Right renal pelvis (tissue), 4 donors: Measurements from ENCODE around the gene PRDX4. TPM values are rescaled to one million over a fixed set of nuclear protein-coding genes. Genes with fewer than 3 reads are reported as not detected.
"Not testable (repeated sequence)": the region's sequence is repeated elsewhere in the genome, so short reads cannot be mapped to it uniquely, and the experiment has no call there.

Source experiments
- DNase-seq, 4 donors: peaks; one replicate each; pipeline ENCODE4 v3.0.0-alpha.2; 2013; ENCODE audit warnings: low read depth in 4 of 4, low spot score in 3 of 4, missing footprints in 1 of 4
- polyA plus RNA-seq, 4 donors: library from polyadenylated mRNA; unstranded; fragments of 120-200 nt; gene quantifications; one replicate each; pipeline ENCODE4 v1.2.1, GENCODE V29; 2013; ENCODE audit not compliant: insufficient read length in 4 of 4

PRDX4 gene
- polyA plus RNA-seq, 4 donors = 108 to 118 (median 113) TPM

- DNase-seq = no peak
Observed at GRCh38 chrX:23670528-23670927, 3.2 kb downstream of the PRDX4 start.

GRCh38 chrX:23673108-23673507, 5.8 kb downstream of the PRDX4 start:
- no peak for DNase-seq

- not testable (repeated sequence) for DNase-seq
Observed at GRCh38 chrX:23676486-23676885, 9.2 kb downstream of the PRDX4 start.

GRCh38 chrX:23692166-23692565, 24.9 kb downstream of the PRDX4 start:
- DNase-seq = no peak

- peak; percentile 19 to 23 (median 20) for DNase-seq
Observed at GRCh38 chrX:23694606-23695005, 27.3 kb downstream of the PRDX4 start.

GRCh38 chrX:23699636-23700194, 32.4 kb downstream of the PRDX4 start:
- no peak for DNase-seq

GRCh38 chrX:23704673-23705206, 37.4 kb downstream of the PRDX4 start:
- no peak for DNase-seq

- DNase-seq = no peak
Observed at GRCh38 chrX:23705235-23705634, 37.9 kb downstream of the PRDX4 start.

- no peak for DNase-seq
Observed at GRCh38 chrX:23720117-23720677, 52.9 kb downstream of the PRDX4 start.

- no peak for DNase-seq
Observed at GRCh38 chrX:23726191-23726590, 58.9 kb downstream of the PRDX4 start.

- DNase-seq = no peak
Observed at GRCh38 chrX:23727206-23727605, 59.9 kb downstream of the PRDX4 start.

- DNase-seq = no peak
Observed at GRCh38 chrX:23729214-23729613, 61.9 kb downstream of the PRDX4 start.

GRCh38 chrX:23731951-23732350, 64.7 kb downstream of the PRDX4 start:
- DNase-seq = no peak

GRCh38 chrX:23732704-23733103, 65.4 kb downstream of the PRDX4 start:
- DNase-seq = no peak

Other genes starting within 250 kb of the PRDX4 start
- 10 to 100 TPM; 30.2 to 33.4 (median 32.6) TPM for gene ACOT9, start 75.8 kb downstream of the PRDX4 start, polyA plus RNA-seq
- gene SAT1, start 115.7 kb downstream of the PRDX4 start, polyA plus RNA-seq = 100 to 1,000 TPM; 276 to 291 (median 283) TPM
- 10 to 100 TPM; 35.3 to 43.1 (median 40.8) TPM for gene APOO, start 240.4 kb downstream of the PRDX4 start, polyA plus RNA-seq
- under 1 TPM; 0.18 to 0.68 (median 0.24) TPM for gene CXorf58, start 240.5 kb downstream of the PRDX4 start, polyA plus RNA-seq